ENCODE results near the gene AHCTF1. TPM values are rescaled to one million over a fixed set of nuclear protein-coding genes. Genes with fewer than 3 reads are reported as not detected.
"Not testable (repeated sequence)": the region's sequence is repeated elsewhere in the genome, so short reads cannot be mapped to it uniquely, and the experiment has no call there.

Gene AHCTF1
- total RNA-seq, 3 donors from 2014 or later: 49.4 to 55.4 (median 51.7) TPM

- Mint-ChIP-seq H3K36me3 (ENCODE audit: insufficient read depth) (peaks cover 6% of the 10 kb centered on the region), H3K4me3 (no peak overlapping the region), H3K27me3 (ENCODE audit: low read depth) (peaks cover 3% of the 10 kb centered on the region), H3K4me1 (ENCODE audit: low read depth) (peaks cover 18% of the 10 kb centered on the region), H3K9me3 (no peaks in the 10 kb centered on the region)
- no peak for DNase-seq
- no peak for ATAC-seq
These were observed 2.1 kb upstream of the AHCTF1 start for GRCh38 chr1:246933893-246934292.

- no peak for ATAC-seq
- Mint-ChIP-seq H3K9me3 (no peaks in the 10 kb centered on the region), H3K36me3 (ENCODE audit: insufficient read depth) (peaks cover 10% of the 10 kb centered on the region), H3K4me1 (ENCODE audit: low read depth) (peaks cover 25% of the 10 kb centered on the region), H3K27me3 (ENCODE audit: low read depth) (no peaks in the 10 kb centered on the region), H3K4me3 (peak overlapping the region; percentile 94)
- no peak for DNase-seq
These were observed 585 bp upstream of the AHCTF1 start for GRCh38 chr1:246932366-246932700.

GRCh38 chr1:246930830-246931548 is 759 bp downstream of the AHCTF1 start:
- Mint-ChIP-seq H3K4me1 (ENCODE audit: low read depth) (peaks cover 31% of the 10 kb centered on the region), H3K27me3 (ENCODE audit: low read depth) (no peaks in the 10 kb centered on the region), H3K4me3 (peak overlapping the region; percentile 92), H3K9me3 (peaks cover 2% of the 10 kb centered on the region), H3K36me3 (ENCODE audit: insufficient read depth) (peaks cover 15% of the 10 kb centered on the region)
- ATAC-seq (peak; percentile 39 to 41), DNase-seq (peak; percentile 40)

- Mint-ChIP-seq H3K27me3 (ENCODE audit: low read depth) (no peaks in the 10 kb centered on the region), H3K9me3 (peaks cover 4% of the 10 kb centered on the region), H3K4me1 (ENCODE audit: low read depth) (peaks cover 58% of the 10 kb centered on the region), H3K4me3 (no peak overlapping the region), H3K36me3 (ENCODE audit: insufficient read depth) (peaks cover 16% of the 10 kb centered on the region)
- DNase-seq (no peak), ATAC-seq (no peak)
These were observed 5.6 kb downstream of the AHCTF1 start for GRCh38 chr1:246925997-246926626.

- peaks cover 50% of the 10 kb centered on the region for H3K4me1 Mint-ChIP-seq (ENCODE audit: low read depth)
These were observed 7.8 kb downstream of the AHCTF1 start for GRCh38 chr1:246923900-246924299.

GRCh38 chr1:246923482-246923881 is 8.3 kb downstream of the AHCTF1 start:
- no peak for ATAC-seq
- no peak overlapping the region for H3K4me3 Mint-ChIP-seq
- H3K36me3 Mint-ChIP-seq (ENCODE audit: insufficient read depth): peaks cover 6% of the 10 kb centered on the region
- peaks cover 50% of the 10 kb centered on the region for H3K4me1 Mint-ChIP-seq (ENCODE audit: low read depth)
- peaks cover 4% of the 10 kb centered on the region for H3K9me3 Mint-ChIP-seq
- H3K27me3 Mint-ChIP-seq (ENCODE audit: low read depth): no peaks in the 10 kb centered on the region
- DNase-seq: no peak

More at GRCh38 chr1:246923900-246924299, 7.8 kb downstream of the AHCTF1 start:
- H3K4me3 Mint-ChIP-seq: no peak overlapping the region
- DNase-seq: no peak
- peaks cover 10% of the 10 kb centered on the region for H3K36me3 Mint-ChIP-seq (ENCODE audit: insufficient read depth)
- peaks cover 4% of the 10 kb centered on the region for H3K9me3 Mint-ChIP-seq
- no peaks in the 10 kb centered on the region for H3K27me3 Mint-ChIP-seq (ENCODE audit: low read depth)
- no peak for ATAC-seq

GRCh38 chr1:246921481-246921880 is 10.3 kb downstream of the AHCTF1 start:
- H3K36me3 Mint-ChIP-seq (ENCODE audit: insufficient read depth): peaks cover 13% of the 10 kb centered on the region
- no peaks in the 10 kb centered on the region for H3K27me3 Mint-ChIP-seq (ENCODE audit: low read depth)
- no peak overlapping the region for H3K4me3 Mint-ChIP-seq
- H3K4me1 Mint-ChIP-seq (ENCODE audit: low read depth): peaks cover 52% of the 10 kb centered on the region
- no peak for DNase-seq
- ATAC-seq: no peak
- peaks cover 4% of the 10 kb centered on the region for H3K9me3 Mint-ChIP-seq

- Mint-ChIP-seq H3K9me3 (no peaks in the 10 kb centered on the region), H3K4me1 (ENCODE audit: low read depth) (peaks cover 41% of the 10 kb centered on the region), H3K4me3 (no peak overlapping the region), H3K27me3 (ENCODE audit: low read depth) (no peaks in the 10 kb centered on the region), H3K36me3 (ENCODE audit: insufficient read depth) (peaks cover 13% of the 10 kb centered on the region)
- DNase-seq (no peak), ATAC-seq (no peak)
These were observed 11.8 kb downstream of the AHCTF1 start for GRCh38 chr1:246919902-246920301.

GRCh38 chr1:246916026-246916923 is 15.5 kb downstream of the AHCTF1 start:
- not testable (repeated sequence) for DNase-seq; H3K4me3 Mint-ChIP-seq; ATAC-seq; H3K27me3 Mint-ChIP-seq (ENCODE audit: low read depth); H3K9me3 Mint-ChIP-seq
- peaks cover 24% of the 10 kb centered on the region for H3K4me1 Mint-ChIP-seq (ENCODE audit: low read depth)
- peaks cover 17% of the 10 kb centered on the region for H3K36me3 Mint-ChIP-seq (ENCODE audit: insufficient read depth)

GRCh38 chr1:246907472-246907871 is 24.3 kb downstream of the AHCTF1 start:
- Mint-ChIP-seq H3K9me3 (no peaks in the 10 kb centered on the region), H3K4me1 (ENCODE audit: low read depth) (peaks cover 3% of the 10 kb centered on the region), H3K27me3 (ENCODE audit: low read depth) (no peaks in the 10 kb centered on the region), H3K36me3 (ENCODE audit: insufficient read depth) (peaks cover 33% of the 10 kb centered on the region), H3K4me3 (no peak overlapping the region)
- DNase-seq (no peak), ATAC-seq (no peak)

- Mint-ChIP-seq H3K27me3 (ENCODE audit: low read depth) (no peaks in the 10 kb centered on the region), H3K9me3 (no peaks in the 10 kb centered on the region), H3K36me3 (ENCODE audit: insufficient read depth) (peaks cover 39% of the 10 kb centered on the region), H3K4me1 (ENCODE audit: low read depth) (peaks cover 3% of the 10 kb centered on the region), H3K4me3 (no peak overlapping the region)
- DNase-seq (no peak), ATAC-seq (no peak)
These were observed 24.9 kb downstream of the AHCTF1 start for GRCh38 chr1:246906833-246907232.

- no peak for DNase-seq
- Mint-ChIP-seq H3K9me3 (no peaks in the 10 kb centered on the region), H3K4me1 (ENCODE audit: low read depth) (peaks cover 3% of the 10 kb centered on the region), H3K4me3 (no peak overlapping the region), H3K36me3 (ENCODE audit: insufficient read depth) (peaks cover 47% of the 10 kb centered on the region), H3K27me3 (ENCODE audit: low read depth) (no peaks in the 10 kb centered on the region)
- ATAC-seq: no peak
These were observed 29.9 kb downstream of the AHCTF1 start for GRCh38 chr1:246901874-246902273.

GRCh38 chr1:246897302-246897701 is 34.4 kb downstream of the AHCTF1 start:
- Mint-ChIP-seq H3K9me3 (no peaks in the 10 kb centered on the region), H3K36me3 (ENCODE audit: insufficient read depth) (peaks cover 61% of the 10 kb centered on the region), H3K4me1 (ENCODE audit: low read depth) (peaks cover 9% of the 10 kb centered on the region), H3K4me3 (no peak overlapping the region), H3K27me3 (ENCODE audit: low read depth) (no peaks in the 10 kb centered on the region)
- ATAC-seq: no peak
- DNase-seq: no peak

- Mint-ChIP-seq H3K9me3 (no peaks in the 10 kb centered on the region), H3K4me3 (no peak overlapping the region), H3K36me3 (ENCODE audit: insufficient read depth) (peaks cover 57% of the 10 kb centered on the region), H3K4me1 (ENCODE audit: low read depth) (peaks cover 6% of the 10 kb centered on the region), H3K27me3 (ENCODE audit: low read depth) (no peaks in the 10 kb centered on the region)
- DNase-seq (no peak), ATAC-seq (peak; percentile 66 to 76)
These were observed 38.4 kb downstream of the AHCTF1 start for GRCh38 chr1:246893191-246893939.

Measured in activated T-cell treated with anti-CD3 and anti-CD28 coated beads, Interleukin-2, amount 50 U/mL, for 4 hours (primary cell).